ENCODE measurements around the gene DLG2.

The DLG2 gene

DNA sequence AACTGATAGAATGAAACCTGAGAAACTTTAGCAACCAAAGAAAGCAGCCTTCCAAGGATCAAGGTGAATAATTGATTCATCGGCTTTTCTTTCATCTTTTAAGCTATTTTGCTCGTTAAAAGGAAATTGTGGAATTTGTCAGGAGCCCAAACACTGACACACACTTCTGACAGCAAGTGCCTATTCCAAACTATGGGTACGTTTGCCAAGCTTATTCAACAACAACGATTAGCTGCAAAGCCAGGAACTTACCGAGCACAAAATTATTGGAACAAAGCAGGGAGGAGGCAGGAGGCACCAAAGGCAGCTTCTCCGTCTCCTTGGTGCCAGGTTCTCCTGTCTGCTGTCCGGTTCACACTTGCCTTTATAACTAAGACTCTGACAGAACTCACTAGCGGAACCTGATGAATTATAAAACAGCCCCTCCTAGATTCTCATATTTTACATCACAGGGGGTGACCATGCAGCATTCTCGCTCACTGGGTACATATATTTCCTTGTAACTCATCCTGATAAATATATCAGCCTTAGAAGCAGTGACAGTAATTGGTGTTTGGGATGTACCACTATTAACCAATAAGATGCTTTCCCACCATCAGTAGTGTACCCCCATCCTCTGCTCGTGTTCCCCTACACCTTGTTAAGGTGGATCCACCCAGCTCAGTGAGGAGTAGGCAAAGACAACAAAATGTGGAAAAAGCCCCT lies 1945.1 kb downstream of the DLG2 start:
- DNase-seq = peak; percentile 41

DNA sequence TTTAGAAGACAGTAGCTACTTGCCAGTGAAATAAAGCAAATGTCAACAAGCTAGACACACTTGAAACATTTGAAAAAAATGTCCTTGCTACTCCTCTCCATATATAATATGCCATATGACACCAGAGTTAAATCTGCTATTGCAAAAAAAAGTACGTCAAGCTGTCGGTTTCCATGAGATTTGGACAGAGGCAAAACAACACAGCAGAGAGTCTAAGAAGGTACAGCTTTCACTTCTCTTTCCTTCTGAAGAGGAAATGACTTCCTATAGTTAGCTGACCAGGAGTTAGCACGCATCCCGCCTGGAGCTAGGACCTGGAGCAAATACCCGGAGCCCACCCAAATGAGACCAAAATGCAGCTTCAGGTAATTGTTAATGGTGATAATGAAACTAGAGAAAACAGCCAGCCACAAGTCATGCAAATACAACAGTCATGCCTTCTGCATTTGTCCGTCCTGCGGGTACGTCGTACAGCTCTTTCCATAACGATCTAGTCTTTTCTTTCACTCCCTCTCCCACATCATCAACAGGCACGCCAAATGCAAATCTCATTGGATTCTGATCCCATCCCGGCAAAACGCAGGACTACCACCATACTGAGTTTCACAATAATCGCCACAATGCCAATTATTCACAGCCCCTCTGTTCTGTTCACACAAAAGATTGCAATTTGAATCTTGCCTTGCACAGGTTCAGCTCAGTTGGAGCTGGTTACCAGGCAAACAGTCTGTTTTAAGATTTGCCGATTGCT lies 1945.9 kb downstream of the DLG2 start:
- peak; percentile 62 for DNase-seq

DNA sequence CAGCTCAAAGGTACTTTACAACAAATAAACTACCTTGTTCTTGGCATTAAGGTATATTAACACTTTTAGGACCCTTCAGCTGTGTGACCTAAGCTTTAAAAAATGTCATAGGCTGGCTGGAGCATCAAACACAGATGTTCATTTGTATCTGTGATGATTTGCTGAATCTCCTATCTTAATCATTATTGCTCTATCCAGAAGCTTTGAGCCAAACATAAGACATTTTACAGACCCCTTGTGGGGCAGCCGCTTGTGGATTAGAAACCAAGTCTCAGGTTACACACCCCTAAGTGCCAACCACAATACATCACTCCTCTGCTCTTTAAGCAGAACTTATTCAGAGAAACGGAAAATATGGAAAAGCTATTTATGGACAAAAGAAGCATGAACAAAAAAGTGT lies 1946.8 kb downstream of the DLG2 start:
- peak; percentile 45 for DNase-seq

DNA sequence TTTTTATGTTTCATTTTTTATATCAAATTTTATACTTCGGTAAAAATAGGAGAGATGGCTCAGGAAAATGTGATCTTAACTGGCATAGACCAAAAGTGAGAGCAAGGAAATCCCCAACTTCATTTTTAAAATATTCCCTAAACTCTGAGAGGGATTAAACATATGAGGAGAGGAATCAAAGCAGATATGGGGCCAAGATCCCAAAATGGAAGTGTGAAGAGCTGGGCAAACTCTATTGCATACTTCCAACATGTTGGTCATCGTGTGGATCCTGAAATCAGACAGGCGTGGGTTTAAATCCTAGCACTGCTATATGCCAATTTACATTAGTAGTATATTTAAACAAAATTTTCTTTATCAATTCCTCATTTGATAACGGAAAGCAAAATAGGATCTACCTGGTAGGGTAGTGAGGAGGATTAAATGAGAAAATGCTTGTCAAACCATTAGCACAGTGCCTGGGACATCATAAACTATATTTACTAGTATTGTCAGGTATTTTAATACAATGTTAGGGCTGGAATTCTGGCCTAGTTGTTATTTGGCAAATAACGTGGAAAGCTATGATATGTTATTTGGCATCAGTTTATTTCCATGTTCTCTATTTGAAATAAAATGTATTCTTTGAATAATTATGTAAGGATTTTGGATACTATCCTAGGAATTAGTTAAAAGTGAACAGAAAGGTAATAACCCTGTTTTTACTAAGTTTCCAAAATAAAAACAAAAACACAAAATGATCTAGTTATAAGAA lies 1948.1 kb downstream of the DLG2 start:
- no peak for DNase-seq

DNA sequence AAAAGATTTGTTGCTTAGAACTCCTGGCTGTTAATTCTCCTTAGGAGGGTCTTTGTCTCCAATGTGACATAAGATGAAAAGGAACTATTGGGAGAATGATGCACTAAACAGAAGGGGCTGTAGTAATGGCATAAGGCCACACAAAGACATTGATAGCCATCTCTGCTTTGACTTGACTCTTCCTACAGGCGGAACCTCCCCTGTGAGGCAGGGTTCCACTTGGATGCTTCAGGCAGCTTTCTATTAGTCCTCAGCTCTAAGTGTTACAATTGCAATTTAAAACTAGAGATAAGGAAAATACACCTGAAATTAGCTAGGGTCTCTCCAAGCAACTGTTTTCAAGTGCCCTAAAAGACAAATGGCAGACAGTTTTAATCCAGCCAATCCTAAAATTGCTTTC lies 1949.4 kb downstream of the DLG2 start:
- no peak for DNase-seq

DNA sequence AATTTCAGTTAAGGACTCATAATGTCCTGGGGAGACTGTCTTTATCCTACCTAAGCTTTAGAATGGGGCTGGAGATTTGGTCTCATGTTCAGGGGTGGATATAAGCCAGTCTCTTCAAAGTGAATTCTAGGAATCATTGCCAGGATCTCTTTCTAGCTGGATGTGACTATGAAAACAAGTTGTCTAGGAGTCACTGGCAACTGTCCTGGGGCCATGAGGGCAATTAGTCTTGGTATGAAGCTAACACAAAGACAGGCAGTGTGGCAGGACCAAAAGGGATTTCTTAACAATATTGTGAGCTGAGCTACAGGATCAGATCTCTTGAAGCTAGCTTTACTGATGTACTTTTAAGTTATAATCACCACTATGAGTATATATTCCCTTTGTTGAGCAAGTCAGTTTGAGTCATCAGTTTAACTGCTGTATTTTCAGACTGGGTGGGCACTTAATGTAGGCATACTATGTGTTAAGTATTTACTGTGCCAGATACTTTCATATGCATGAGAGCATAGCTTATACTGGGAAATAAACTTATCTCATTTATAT lies 1951.0 kb downstream of the DLG2 start:
- DNase-seq = no peak

DNA sequence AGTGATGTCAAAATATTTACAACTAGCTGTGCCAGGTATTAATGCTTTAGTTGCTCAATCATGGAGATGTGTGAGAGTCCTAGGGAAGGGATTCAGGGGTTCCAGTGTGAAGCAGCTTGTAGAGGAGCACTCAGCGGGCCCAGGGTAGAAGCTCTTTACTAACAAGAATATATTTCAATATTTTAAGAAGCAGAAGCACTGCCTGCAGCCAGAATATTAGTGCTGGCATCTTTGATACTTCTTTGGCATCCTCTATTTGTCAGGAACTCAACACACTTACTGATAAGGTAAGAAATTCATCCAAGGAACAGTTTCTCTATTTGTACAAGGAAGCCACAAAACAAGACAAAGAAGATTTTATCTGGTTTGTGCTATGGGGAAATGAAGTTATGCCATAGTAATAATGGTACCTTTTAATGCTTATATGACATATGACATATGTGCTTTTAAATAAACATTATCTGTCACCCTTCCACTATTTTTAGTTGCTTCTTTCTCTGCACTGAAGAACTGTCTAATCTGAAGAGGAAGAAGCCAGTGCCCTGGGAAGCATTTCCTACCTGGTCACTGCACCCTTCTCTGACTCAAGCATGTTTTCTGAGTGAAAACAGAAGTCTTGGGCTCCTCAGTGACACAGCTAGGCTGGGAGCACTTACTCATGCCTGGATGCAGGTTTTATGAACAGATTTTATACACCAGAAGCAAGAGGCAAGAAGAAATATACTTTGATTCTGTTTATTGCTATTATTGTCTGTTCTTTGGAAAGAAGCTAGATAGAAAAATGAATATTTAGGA lies 1952.8 kb downstream of the DLG2 start:
- no peak for DNase-seq

DNA sequence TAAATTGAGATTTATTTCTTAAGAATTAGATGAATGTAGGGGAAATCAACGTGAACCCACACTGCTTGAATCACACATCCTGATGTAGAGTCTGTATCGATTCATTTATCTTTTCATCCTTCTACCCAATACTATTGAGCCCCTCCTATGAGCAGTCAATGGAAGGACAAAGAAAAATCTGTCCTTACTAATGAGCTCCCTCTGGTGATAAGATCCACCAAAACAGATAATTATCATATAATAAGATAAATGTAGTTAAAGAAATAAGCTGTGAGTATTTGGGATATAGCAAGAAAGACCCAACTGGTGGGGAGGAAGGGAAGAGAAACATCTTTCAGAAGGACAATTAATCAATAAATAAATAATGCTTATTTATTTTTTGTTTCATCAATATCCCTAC lies 1955.9 kb downstream of the DLG2 start:
- no peak for DNase-seq

DNA sequence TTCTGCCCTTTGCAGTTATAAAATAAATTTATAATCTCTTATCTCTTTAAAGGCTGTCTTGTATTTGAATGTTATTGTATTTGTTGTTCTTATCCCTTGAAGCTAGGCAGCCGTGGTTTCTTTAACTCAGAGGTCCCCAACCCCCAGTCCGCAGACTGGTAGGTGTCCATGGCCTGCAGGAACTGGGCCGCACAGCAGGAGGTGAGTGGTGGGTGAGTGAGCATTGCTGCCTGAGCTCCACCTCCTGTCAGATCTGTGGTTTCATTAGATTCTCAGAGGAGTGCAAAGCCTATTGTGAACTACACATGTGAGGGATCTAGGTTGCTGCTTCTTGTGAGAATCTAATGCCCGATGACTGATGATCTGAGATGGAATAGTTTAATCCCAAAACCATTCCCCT lies 1961.0 kb downstream of the DLG2 start:
- DNase-seq = no peak

DNA sequence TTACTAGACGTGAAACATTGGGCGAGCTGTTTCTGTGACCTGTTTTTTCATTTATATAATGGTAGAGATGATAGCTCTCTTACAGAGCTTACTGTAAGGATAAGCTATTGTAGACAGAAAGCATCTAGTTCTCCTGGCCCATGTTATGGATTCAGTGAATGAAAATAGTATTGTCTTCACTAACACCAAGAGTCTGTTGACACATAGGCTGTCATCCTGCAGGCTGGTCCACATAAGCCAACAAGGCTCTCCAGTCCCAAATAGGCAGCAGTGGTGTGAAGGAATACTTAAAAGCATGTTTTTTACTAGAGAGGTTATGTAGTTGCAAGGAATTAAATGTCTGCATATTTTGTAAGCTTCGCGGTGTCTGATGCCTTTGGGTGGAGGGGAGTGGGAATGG lies 1963.2 kb downstream of the DLG2 start:
- no peak for DNase-seq

DNA sequence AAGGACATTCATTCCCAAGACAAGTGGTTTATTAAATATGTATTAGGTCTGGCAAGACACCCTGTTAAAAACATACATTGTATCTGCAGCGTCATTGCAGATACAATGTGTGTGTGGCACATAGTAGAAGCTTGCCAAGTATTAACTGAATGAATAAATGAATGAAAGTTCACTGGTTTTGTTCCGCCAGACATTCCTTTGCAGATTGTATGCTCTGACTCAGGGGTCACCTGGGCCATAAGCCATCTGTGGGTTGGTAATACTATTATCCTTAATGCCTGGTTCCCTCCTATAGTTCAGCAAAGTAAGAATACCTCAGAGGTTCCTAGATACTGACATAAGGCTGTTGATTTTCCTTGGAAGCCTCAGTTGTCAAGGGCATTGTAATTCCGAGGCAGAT lies 1963.7 kb downstream of the DLG2 start:
- no peak for DNase-seq

DNA sequence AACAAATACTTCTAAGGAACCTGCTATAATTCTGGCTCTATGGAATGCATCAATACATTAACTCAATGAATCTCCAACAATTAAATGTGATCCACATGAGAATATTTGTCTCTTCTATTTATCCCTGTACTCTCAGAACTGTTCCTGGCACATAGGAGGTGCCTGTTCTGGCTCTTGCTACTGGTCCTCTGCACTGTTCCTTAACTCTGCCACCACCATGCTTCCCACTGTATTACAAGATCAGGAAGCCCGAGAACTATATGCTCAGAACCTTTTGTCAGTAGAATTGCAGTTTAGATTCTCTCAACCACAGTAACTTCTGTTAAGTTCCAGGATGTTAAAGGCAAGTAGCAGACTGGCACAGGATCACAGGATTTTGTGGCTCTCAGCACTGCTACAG lies 1964.7 kb downstream of the DLG2 start:
- DNase-seq = no peak

DNA sequence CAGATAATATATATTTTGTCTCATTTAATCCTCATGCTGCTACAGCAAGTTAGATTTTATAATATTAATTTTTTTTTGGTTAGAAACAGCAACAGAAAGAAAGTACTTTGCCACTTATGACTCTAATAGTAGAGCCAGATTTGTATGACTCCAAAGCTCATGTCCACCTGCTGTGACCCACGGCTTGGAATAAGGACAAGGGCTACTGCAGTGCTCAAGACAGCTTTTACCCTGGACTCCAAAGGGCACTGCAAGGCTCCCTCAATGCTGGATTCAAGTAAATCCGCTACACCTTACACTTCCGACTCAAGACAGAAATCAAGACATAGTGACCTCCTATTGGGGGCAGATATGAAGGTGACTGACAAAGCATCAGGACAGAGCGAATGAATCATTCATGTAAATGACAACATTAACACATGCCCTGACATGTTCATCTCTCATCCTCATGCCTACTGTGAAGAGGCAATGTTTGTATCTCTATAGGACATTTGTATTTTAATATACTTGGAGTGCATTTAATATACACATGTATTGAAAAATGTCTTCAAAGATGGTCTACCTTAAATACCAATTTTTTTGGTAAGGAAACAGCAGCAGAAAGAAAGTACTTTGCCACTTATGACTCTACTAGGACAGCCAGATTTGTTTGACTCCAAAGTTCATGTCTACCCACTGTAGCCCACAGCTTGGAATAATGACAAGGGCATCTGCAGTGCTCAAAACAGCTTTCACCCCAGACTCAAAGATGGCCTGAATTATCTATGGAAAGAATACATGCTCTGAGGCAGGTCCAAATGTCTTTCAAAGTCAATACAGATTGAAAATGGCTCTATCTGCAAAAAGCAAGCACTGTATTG lies 1965.4 kb downstream of the DLG2 start:
- no peak for DNase-seq

DNA sequence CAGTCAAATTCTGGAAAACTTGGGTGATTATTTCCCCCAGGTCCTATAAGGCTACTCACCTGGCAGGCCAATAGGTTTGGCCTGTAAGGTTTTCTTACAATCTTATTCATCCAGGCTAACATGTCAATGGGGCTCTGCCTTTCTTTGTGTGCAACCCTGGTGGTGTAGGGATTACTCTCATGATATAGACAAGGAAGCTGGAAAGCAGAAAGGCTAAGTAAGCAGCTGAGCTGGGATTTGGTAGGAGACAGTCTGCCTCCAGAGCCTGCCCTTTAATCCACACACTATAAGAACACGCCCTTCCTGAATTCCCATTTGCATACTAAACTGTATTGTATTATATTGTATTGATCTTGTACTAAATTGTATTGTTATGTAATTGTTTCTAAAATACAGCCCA lies 1967.7 kb downstream of the DLG2 start:
- DNase-seq = no peak

DNA sequence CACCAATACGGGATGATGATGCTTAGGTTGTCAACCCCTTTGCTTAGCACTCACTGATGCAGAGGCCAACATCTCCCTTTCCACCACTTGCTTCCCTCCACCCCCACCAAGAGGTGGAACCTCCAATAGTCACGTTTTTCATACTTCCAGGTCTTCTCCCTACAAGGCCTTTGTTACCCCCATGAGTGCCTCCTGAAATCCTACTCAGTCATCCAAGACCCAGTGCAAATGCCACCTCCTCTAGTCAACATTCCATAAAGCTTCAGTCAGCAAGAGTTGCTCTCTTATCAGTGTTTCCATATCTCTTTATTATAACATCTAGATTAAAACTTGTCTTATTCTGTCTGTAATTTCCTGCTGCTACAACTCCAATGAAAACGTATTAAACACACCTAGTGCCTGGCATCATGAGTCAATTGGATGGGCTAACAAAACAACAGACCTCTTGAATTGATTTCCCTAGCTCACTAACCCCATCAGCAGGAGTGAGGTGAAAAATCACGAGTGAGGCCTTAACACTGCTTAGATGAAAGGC lies 1970.3 kb downstream of the DLG2 start:
- no peak for DNase-seq

DNA sequence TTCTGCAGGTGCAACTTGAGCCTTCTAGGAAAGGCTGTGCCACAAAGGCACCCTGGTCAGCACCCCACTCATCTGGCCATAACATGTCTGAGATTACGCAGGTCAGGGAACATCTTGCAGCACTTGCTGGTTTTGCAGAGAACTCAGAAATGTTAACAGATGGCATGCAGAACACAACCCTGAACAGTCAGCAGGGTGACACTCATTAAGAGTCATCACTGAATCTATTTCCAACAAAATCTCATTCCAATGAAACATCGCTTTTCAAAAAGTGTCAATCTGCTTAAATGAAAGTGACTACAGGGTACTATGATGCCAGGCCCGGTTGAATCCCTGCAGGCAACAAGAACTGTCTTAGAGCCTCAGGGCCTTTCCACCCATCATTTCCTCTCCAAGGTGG lies 1971.2 kb downstream of the DLG2 start:
- no peak for DNase-seq

DNA sequence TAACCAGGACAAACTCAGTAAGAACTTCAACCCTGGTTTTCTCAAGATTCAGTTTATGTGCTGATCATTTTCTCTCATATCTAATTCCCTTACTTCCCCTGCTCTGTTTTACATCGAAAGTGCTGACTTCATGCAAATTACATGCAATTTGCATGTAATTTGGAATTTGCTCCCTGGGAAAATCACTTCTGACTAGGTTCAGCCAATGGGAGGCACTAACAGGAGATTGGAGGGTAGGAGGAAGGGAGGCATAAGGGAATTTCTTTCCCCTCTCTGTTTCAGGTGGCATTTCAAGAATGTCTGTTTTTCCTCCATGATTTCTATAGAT lies 1977.7 kb downstream of the DLG2 start:
- no peak for DNase-seq

DNA sequence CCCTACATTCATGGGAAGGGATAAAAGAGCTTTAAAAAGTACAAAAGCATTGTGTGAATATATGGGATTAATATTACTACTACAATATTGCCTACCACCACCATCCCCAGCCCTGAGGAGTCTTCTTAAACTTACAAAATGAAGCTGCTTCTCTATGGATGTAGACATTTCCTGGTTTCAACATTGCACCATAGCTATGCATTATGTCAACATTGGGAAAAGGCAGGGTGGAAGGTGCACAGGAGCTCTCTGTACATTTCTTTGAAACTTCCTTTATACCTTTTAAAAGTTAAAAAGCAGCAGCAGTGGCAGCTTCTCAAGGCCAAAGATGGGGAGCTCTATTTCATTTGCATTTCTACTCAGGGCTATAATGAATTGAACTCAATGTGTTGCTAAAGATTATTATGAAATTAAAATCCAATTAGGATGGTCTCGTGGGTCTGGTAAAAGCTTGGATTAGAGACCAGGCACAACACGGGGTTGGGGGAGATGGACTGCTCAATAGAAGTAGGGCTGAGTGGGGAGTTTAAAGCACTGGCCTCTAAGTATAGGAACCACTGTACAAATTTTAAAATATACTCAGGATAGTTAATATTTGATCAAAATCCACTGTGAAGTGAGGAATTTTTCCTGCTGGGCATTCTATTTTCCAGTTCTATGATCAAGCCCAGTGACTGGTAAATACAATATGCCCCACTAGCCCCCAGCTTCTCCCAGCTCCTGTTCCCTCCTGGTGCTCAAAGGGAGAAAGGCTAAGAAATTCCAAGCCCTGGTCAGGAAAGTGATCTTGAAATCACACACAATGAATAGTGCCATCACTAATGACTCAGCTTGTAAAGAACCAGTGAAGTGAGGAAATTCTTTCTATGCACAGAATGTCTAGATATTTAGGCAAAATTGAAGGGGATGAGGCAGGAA lies 1978.3 kb downstream of the DLG2 start:
- no peak for DNase-seq

DNA sequence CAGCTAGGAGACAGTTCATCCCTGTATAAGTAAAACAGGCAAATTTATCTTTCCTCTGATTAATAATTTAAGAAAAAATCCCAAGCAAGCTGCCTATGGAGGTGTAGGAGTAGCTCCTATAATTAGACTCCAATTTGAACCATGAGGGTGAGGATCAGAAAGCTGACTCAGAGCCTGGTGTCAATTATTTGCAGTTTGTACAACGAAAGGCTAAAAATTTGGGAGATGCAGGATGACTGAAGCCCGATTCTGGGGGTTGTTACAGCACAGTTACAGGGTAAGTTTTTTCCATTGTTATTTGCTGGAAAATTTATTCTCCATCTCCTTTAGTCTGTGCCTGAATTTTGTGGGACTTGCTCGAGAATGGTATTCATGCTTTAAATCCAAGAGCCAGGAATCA lies 1981.6 kb downstream of the DLG2 start:
- DNase-seq = no peak

DNA sequence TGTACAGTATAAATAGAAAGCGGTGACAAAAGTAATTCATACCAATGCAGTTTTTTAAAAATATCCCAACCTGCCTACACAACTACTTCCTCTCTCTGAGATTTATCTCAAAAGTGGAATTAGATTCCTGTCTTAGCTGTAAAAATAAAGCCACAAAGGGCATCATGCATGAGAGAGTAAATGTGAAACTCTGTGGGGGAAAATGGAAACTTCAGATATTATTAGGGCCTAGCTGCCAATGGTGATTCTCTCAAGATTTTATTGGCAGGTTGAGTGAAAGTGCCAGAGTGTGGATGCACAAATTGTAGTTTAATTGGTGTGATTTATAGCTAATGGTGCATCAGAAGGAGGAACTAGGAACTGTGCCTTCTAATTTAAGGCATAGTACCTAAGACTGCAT lies 1984.0 kb downstream of the DLG2 start:
- no peak for DNase-seq

DNA sequence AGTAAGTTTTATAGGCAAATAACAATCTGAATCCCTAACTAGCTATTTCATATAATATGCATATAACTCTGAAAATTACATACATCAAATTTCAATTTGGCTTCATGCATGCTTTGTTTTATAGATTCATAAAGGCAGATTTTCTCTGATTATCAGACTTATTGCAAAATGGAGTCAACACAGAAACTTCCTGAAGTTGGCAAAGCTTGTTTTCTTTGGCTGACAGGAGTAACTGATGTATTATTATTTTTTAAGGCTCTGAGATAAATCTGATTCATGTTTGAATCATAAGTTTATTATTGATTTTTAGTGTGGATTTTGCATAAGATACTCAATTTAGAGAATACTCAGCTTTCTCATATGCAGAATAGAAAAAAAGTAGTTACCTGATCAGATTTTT lies 1984.6 kb downstream of the DLG2 start:
- no peak for DNase-seq
